Dermis lymphatic vessel endothelial cell (primary cell): ENCODE measurements around the gene KCNJ6. TPM values are rescaled to one million over a fixed set of nuclear protein-coding genes. Genes with fewer than 3 reads are reported as not detected.

Experiments used
- total RNA-seq: library from RNA; depleted of rRNA; stranded (reverse); fragments of >200 nt; gene quantifications from 2 replicates; pipeline ENCODE4 v1.2.1, GENCODE V29; 2014

The KCNJ6 gene
- total RNA-seq: not detected in 2 replicates

GRCh38 chr21:37916310-37917051, at the start of gene KCNJ6:
Gene KCNJ6 (minus strand): TSS chr21:37916457. CDS start chr21:37840682, 75,775 bp downstream.

